Fibroblast of skin of left biceps (primary cell): ENCODE results near the gene TNRC18.
"Not testable (repeated sequence)": the region's sequence is repeated elsewhere in the genome, so short reads cannot be mapped to it uniquely, and the experiment has no call there.

Experiments
- DNase-seq, 2 experiments: peaks; one replicate each; pipeline ENCODE4 v3.0.0-alpha.2; 2013; ENCODE audit warnings: low read depth in 2 of 2

TNRC18 gene

GRCh38 chr7:5291711-5292335, 131.8 kb downstream of the TNRC18 start:
- DNase-seq = not testable (repeated sequence)

GRCh38 chr7:5291301-5291700, 132.3 kb downstream of the TNRC18 start:
- no peak for DNase-seq

GRCh38 chr7:5289355-5289754, 134.3 kb downstream of the TNRC18 start:
- DNase-seq = no peak

- DNase-seq = not testable (repeated sequence)
Observed at GRCh38 chr7:5288560-5288959, 135.1 kb downstream of the TNRC18 start.

- no peak for DNase-seq
Observed at GRCh38 chr7:5287802-5288201, 135.8 kb downstream of the TNRC18 start.

- DNase-seq = not testable (repeated sequence)
Observed at GRCh38 chr7:5287373-5287772, 136.3 kb downstream of the TNRC18 start.

- DNase-seq = no peak
Observed at GRCh38 chr7:5286933-5287332, 136.7 kb downstream of the TNRC18 start.

GRCh38 chr7:5284304-5285281, 139.0 kb downstream of the TNRC18 start:
- no peak for DNase-seq

- DNase-seq = no peak
Observed at GRCh38 chr7:5283421-5284303, 140.0 kb downstream of the TNRC18 start.

- no peak for DNase-seq
Observed at GRCh38 chr7:5282543-5283316, 140.9 kb downstream of the TNRC18 start, which contains the start of gene SLC29A4. TSS of gene SLC29A4 (plus strand) at chr7:5282943. CDS start at chr7:5287817, 4,874 bp downstream.

- DNase-seq = not testable (repeated sequence)
Observed at GRCh38 chr7:5281598-5282500, 141.8 kb downstream of the TNRC18 start.

GRCh38 chr7:5279734-5280133, 143.9 kb downstream of the TNRC18 start:
- no peak for DNase-seq

GRCh38 chr7:5278766-5279165, 144.9 kb downstream of the TNRC18 start:
- no peak for DNase-seq

GRCh38 chr7:5276611-5277010, 147.0 kb downstream of the TNRC18 start:
- DNase-seq = no peak

GRCh38 chr7:5276123-5276522, 147.5 kb downstream of the TNRC18 start:
- not testable (repeated sequence) for DNase-seq

GRCh38 chr7:5275510-5275909, 148.1 kb downstream of the TNRC18 start:
- DNase-seq = not testable (repeated sequence)

- not testable (repeated sequence) for DNase-seq
Observed at GRCh38 chr7:5274985-5275431, 148.6 kb downstream of the TNRC18 start.

GRCh38 chr7:5274441-5274840, 149.2 kb downstream of the TNRC18 start:
- no peak for DNase-seq

GRCh38 chr7:5273831-5274405, 149.7 kb downstream of the TNRC18 start:
- not testable (repeated sequence) for DNase-seq
